Naive thymus-derived CD8-positive, alpha-beta T cell (primary cell): ENCODE results near the gene PKNOX2. TPM values are rescaled to one million over a fixed set of nuclear protein-coding genes. Genes with fewer than 3 reads are reported as not detected.
A peak's percentile ranks its signal among the peaks of the same experiment; 100 is the strongest.

Experiments
- ATAC-seq, 2 donors: fragments of 150-1000 bp; cut with Tn5 transposase in 1 of 2; sonication (Bioruptor Pico), chemical (Tn5 transposase) in 1 of 2; 1 replicate in 1 of 2; 2 replicates in 1 of 2; pipeline ENCODE4 v1.10.0; 2021; ENCODE audit warnings: mild to moderate bottlenecking in 2 of 2, moderate library complexity in 2 of 2
- POLR2A ChIA-PET: fragments of 350-600 bp; sonication (Branson Sonifier 250); formaldehyde crosslinking; loops from one replicate; lab custom pipeline; 2021; ENCODE audit warnings: antibody characterized with exemption; lab: Charles Lee
- DNase-seq, 10 donors: peaks; one replicate each; pipeline versions ENCODE4 v3.0.0 to v3.0.0-alpha.2; 2020 to 2022
- H3K27ac Mint-ChIP-seq, 10 donors: one replicate each; pipeline ENCODE4 v1.8.0; 2020 to 2022; ENCODE audit warnings: mild to moderate bottlenecking in 10 of 10, mixed read lengths in 10 of 10, moderate library complexity in 4 of 10, inconsistent platforms in 1 of 10
- H3K27me3 Mint-ChIP-seq, 5 donors: one replicate each; pipeline ENCODE4 v1.8.0; 2021 to 2022; ENCODE audit warnings: mixed read lengths in 5 of 5
- H3K36me3 Mint-ChIP-seq, 3 donors: one replicate each; pipeline ENCODE4 v1.8.0; 2020 to 2022; ENCODE audit warnings: mixed read lengths in 3 of 3, mild to moderate bottlenecking in 2 of 3, inconsistent platforms in 1 of 3
- H3K4me1 Mint-ChIP-seq, 4 donors: one replicate each; pipeline ENCODE4 v1.8.0; 2021 to 2022; ENCODE audit warnings: mixed read lengths in 4 of 4
- H3K4me3 Mint-ChIP-seq, 10 donors: one replicate each; pipeline ENCODE4 v1.8.0; 2020 to 2022; ENCODE audit warnings: mild to moderate bottlenecking in 10 of 10, mixed read lengths in 10 of 10, moderate library complexity in 6 of 10, inconsistent platforms in 1 of 10
- H3K9me3 Mint-ChIP-seq, 9 donors: one replicate each; pipeline ENCODE4 v1.8.0; 2020 to 2022; ENCODE audit warnings: mixed read lengths in 9 of 9, mild to moderate bottlenecking in 3 of 9, inconsistent platforms in 1 of 9, moderate library complexity in 1 of 9
- polyA plus RNA-seq, 3 donors: library from polyadenylated mRNA; unstranded; fragments of 300-500 nt; fragmentation: Illumina TruSeq; gene quantifications; one replicate each; pipeline ENCODE4 v1.2.3, GENCODE V29; 2021
- total RNA-seq, 8 experiments: library from RNA in 2 of 8; stranded (reverse) in 2 of 8; gene quantifications; one replicate each; pipeline ENCODE4 v1.2.3 and lab custom pipeline; 2021 to 2026

The PKNOX2 gene
- total and polyA plus RNA-seq, 5 experiments from 2014 or later, result not detected

DNA sequence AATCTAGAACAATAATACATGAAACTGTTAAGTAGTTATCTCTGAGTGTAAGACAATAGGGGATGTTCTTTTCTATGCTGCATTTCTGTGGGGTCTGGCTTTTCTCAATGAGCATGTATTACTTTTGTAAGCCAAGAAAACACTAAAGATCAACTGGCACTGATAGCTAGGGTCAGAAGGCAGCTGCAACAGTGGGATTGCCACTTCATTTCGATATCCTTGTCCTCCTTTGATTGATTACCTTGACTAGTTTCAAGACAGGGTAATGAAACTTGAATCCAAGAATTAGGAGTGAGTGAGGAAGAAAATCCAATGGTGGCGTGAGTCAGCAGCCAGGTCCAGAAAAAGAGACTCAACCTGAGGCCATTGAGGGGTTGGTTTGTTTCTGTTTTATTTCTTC is 285.0 kb downstream of the PKNOX2 start:
- no peak overlapping the region for H3K27ac Mint-ChIP-seq
- H3K36me3 Mint-ChIP-seq, result no peaks in the 10 kb centered on the region
- peaks cover 0 to 17% (median 7%) of the 10 kb centered on the region in 4 donors for H3K4me1 Mint-ChIP-seq
- DNase-seq, result no peak
- H3K27me3 Mint-ChIP-seq, result peaks cover 0 to 15% (median 3%) of the 10 kb centered on the region in 5 donors
- POLR2A ChIA-PET, result no interaction called here
- no peak for ATAC-seq
- no peaks in the 10 kb centered on the region for H3K9me3 Mint-ChIP-seq
- H3K4me3 Mint-ChIP-seq, result no peak overlapping the region

DNA sequence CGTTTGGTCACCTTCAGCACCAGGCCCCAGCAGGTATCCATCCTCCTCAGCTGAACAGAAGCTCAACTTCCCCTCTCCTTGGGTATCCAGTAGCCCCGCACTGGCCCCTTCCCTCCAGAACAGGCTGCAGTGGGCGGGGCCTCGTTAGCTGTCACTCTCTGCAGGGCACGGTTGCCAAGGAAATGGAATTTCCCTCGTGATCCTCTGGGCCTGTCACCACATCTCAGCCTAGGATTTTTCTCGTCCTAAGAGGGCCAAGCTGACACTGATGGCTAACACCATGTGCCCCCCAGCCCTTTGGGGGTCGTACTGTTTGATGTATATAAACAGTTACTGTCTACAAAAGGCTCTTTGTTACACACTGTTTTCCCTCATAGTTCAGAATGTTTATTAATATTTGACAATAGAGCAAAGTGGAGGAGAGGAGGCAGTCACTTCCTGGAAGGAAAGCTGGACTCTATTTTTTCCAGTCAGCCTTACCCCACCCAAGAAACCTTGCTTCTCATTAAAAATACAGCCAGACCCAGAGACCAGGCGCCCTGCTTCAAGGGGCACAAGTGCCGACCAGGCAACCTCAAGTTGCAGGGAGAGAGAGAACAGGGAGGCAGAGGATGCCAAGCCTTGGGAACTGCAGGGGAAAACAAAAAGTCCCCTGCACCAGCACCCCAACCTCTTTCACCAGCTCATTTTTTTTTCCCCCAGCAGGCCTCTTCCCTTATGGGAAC is 287.0 kb downstream of the PKNOX2 start:
- Mint-ChIP-seq H3K4me1 (peaks cover 0 to 17% (median 7%) of the 10 kb centered on the region in 4 donors), H3K36me3 (no peaks in the 10 kb centered on the region), H3K27ac (peak overlapping the region in 3 of 10 donors; percentile 11 to 40 (median 18)), H3K4me3 (no peak overlapping the region), H3K9me3 (no peaks in the 10 kb centered on the region), H3K27me3 (peaks cover 0 to 6% (median 0%) of the 10 kb centered on the region in 5 donors)
- POLR2A ChIA-PET, result no interaction called here
- no peak for DNase-seq
- ATAC-seq, result no peak

DNA sequence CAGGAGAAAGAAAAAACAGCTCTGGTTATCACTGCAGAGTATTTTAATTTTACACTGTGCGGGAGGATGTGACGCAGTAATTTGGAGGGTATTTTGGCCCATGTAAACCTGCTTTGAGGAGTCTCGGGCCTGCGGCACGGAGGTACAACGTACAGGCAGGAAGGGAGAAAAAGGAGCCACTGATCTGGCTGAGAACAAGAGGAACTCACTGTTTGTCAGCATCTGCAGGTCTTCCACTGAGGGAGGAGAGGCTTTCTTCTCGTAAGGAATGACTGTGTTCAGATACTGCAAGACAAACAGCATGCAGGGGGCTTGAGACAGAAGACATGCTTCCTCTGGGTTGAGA is 287.5 kb downstream of the PKNOX2 start:
- Mint-ChIP-seq H3K27ac (peak overlapping the region in 1 of 10 donors; percentile 46), H3K27me3 (peaks cover 0 to 6% (median 0%) of the 10 kb centered on the region in 5 donors), H3K9me3 (no peaks in the 10 kb centered on the region), H3K36me3 (no peaks in the 10 kb centered on the region), H3K4me3 (no peak overlapping the region), H3K4me1 (peaks cover 0 to 17% (median 7%) of the 10 kb centered on the region in 4 donors)
- ATAC-seq (no peak), DNase-seq (no peak)
- POLR2A ChIA-PET, result no interaction called here

DNA sequence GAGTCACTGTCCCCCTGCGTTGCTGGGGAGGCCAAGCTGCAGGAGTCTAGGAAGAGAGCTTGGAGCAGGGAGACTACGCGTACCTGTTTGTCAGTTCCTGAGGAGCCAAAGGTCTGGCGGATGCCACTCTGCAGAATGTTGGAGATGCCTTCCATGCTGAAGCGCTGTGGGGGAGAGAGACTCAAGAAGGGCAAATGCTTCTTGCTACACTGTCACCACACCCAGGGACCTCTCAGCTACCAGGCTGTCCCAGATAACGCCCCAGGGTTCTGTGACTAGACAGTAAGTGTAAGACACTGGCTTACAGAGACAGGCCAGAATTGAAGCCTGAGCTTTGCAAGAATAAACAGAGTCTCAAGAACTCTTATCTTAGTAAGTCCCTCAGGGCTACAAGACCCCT is 289.5 kb downstream of the PKNOX2 start:
- Mint-ChIP-seq H3K4me3 (no peak overlapping the region), H3K36me3 (no peaks in the 10 kb centered on the region), H3K9me3 (no peaks in the 10 kb centered on the region), H3K4me1 (peaks cover 0 to 17% (median 7%) of the 10 kb centered on the region in 4 donors), H3K27me3 (peaks cover 0 to 6% (median 0%) of the 10 kb centered on the region in 5 donors), H3K27ac (peak overlapping the region in 1 of 10 donors; percentile 87)
- POLR2A ChIA-PET, result interaction anchor here (0.6 to 0.8 kb wide), 2 partner anchors 10 to 116 kb away, joined by 3 to 6 read pairs; no protein-coding TSS in a partner anchor
- no peak for ATAC-seq
- no peak for DNase-seq

DNA sequence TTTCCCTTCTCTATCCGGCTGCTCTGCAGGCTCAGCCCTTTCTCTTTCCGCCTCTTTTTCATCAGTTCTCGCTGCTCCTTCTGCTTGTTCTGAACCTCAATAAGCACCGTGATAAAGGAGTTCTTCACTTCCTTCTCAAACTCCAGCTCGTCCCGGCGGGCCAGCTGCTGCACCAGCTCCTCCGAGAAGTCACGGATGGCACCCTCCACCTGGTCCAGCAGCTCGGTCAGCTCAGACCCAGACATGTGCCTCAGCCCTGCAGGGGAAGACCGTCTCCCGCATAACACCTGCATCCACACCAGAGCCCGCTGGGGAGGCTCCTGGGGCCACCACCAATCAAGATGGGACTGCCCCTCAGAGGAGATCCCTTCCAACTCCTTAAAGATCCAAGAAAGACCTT is 291.3 kb downstream of the PKNOX2 start:
- ATAC-seq (no peak), DNase-seq (no peak)
- no peaks in the 10 kb centered on the region for H3K36me3 Mint-ChIP-seq
- H3K4me1 Mint-ChIP-seq, result peaks cover 0 to 17% (median 7%) of the 10 kb centered on the region in 4 donors
- H3K4me3 Mint-ChIP-seq, result no peak overlapping the region
- H3K27me3 Mint-ChIP-seq, result peaks cover 0 to 6% (median 0%) of the 10 kb centered on the region in 5 donors
- H3K27ac Mint-ChIP-seq, result peak overlapping the region in 2 of 10 donors; percentile 77 to 81
- POLR2A ChIA-PET, result no interaction called here
- no peaks in the 10 kb centered on the region for H3K9me3 Mint-ChIP-seq

DNA sequence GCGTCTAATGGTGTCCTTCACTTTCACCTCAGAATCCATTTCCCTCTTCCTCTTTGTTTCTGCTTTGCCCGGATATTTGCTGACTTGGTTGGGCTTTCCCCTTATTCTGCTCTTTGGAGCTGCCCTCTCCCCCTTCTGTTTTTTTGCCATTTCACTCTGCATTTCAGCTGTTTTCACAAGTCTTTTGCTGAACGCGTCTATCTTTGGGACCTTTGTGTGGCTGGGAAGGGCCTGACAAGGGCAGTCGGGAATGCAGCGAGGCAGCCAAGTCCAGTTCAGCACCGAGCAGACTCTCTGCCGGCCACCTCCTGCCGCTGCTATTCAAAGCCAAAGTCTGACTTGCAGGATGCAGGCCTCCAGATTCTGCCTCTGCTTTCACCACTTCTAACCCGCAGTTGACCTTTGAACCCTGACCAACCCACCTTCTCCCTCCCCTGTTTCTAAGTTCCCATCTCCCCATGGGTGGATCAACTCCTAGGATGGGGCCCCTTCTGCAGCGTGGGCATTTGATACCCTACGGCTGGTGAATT is 293.3 kb downstream of the PKNOX2 start:
- Mint-ChIP-seq H3K27me3 (peaks cover 0 to 6% (median 0%) of the 10 kb centered on the region in 5 donors), H3K4me3 (no peak overlapping the region), H3K9me3 (no peaks in the 10 kb centered on the region), H3K4me1 (peaks cover 0 to 3% (median 0%) of the 10 kb centered on the region in 4 donors), H3K27ac (no peak overlapping the region), H3K36me3 (no peaks in the 10 kb centered on the region)
- DNase-seq (no peak), ATAC-seq (no peak)
- POLR2A ChIA-PET, result no interaction called here

DNA sequence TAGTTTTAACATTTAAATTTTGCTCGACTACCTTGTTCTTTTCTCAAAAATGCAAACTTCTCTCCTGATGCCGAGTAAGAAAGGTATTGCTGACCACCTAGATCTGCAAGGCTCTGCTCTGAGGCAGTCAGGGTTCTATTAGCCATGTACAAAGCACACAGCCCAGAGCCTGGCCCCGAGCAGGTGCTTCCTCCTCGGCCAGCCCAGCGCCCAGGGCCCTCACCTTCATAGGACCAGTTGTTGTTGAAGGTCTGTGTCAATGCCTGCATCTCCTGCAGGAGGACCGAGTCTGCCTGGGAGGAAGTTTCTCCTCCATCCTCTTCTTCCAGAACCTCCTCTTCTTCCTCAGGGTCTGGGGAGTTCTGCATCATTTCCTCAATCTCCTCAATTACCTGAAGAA is 295.7 kb downstream of the PKNOX2 start:
- Mint-ChIP-seq H3K4me3 (no peak overlapping the region), H3K9me3 (no peaks in the 10 kb centered on the region), H3K27ac (no peak overlapping the region), H3K27me3 (peaks cover 3 to 26% (median 5%) of the 10 kb centered on the region in 5 donors), H3K4me1 (no peaks in the 10 kb centered on the region), H3K36me3 (no peaks in the 10 kb centered on the region)
- POLR2A ChIA-PET, result no interaction called here
- DNase-seq (no peak), ATAC-seq (no peak)

DNA sequence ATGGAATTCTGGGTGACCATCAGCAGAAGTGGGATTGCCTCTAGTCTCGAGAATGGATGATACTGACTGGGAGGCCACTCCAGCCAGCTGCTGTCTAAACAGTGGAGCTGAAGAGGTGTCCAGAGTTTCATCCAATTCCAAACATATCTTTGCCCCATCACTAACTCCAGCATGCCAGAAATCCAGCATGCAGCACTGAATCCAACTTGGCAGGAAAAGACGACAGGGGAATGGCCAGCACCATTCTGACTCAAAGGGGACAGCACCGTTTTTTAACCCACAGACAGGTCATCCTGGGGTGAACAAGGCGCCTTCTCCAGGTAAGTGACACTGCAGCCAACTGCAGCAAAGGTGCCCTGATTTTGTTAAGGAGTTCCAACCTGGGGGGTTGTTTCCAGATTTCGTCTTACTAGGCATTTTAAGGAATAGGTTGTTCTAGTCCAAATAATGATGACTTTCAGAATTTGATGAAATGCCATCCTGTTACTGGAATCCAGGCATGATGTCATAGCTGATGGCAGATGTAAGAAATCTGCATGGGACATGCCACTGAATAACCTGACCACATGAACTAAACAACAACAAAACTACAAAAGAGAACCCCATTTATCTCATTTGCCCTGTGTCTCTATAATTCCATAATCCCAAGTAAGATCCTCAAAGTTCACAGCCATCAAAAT is 299.2 kb downstream of the PKNOX2 start:
- no peak overlapping the region for H3K4me3 Mint-ChIP-seq
- no peak for ATAC-seq
- DNase-seq, result no peak
- H3K27ac Mint-ChIP-seq, result peak overlapping the region in 2 of 10 donors; percentile 15 to 77
- no peaks in the 10 kb centered on the region for H3K36me3 Mint-ChIP-seq
- peaks cover 4 to 20% (median 8%) of the 10 kb centered on the region in 5 donors for H3K27me3 Mint-ChIP-seq
- H3K4me1 Mint-ChIP-seq, result no peaks in the 10 kb centered on the region
- POLR2A ChIA-PET, result interaction anchor here (0.7 kb wide), 1 partner anchor 10 kb away, joined by 6 read pairs; no protein-coding TSS in a partner anchor
- no peaks in the 10 kb centered on the region for H3K9me3 Mint-ChIP-seq

DNA sequence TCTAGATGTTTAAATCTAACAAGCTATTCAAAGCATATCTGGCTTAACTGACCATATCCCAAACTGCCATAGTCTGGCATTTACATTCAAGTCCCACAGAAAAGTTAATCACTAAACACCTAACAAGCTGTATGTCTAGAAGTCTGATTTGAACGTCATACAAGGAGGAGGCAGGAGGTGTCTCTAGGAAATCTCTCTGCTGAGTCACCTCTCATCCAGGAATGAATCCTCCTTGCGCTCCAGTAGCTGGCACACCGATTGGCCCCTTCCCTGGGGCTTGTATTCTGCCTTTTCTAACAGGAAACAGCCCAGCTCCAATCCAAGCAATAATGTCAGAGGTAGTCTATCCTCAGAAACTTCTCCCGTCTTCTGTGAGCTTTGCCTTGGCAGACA is 299.7 kb downstream of the PKNOX2 start:
- no peaks in the 10 kb centered on the region for H3K36me3 Mint-ChIP-seq
- H3K27ac Mint-ChIP-seq, result no peak overlapping the region
- H3K27me3 Mint-ChIP-seq, result peaks cover 4 to 20% (median 8%) of the 10 kb centered on the region in 5 donors
- ATAC-seq (no peak), DNase-seq (no peak)
- POLR2A ChIA-PET, result interaction anchor here (0.7 kb wide), 1 partner anchor 11 kb away, joined by 6 read pairs; no protein-coding TSS in a partner anchor
- no peaks in the 10 kb centered on the region for H3K4me1 Mint-ChIP-seq
- no peaks in the 10 kb centered on the region for H3K9me3 Mint-ChIP-seq
- H3K4me3 Mint-ChIP-seq, result no peak overlapping the region

DNA sequence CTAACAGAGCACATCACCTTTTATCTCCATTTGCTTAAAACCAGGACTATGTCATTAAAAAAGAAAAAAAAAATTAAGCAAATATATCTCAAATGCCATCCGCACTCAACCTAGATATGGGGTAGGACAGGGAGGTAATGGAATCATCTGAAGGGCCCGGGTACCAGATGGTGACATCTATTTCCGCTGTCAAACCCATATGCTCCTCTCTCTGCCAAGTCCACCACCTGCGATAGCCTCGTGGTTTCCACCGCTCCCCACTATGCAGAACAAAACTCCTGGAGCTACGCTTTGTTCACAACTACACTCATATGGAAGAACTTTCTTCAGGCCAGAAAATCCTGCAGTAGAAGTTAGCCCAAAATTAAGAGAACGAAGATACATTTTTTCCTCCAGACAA is 300.1 kb downstream of the PKNOX2 start:
- H3K36me3 Mint-ChIP-seq, result no peaks in the 10 kb centered on the region
- no peak for ATAC-seq

DNA sequence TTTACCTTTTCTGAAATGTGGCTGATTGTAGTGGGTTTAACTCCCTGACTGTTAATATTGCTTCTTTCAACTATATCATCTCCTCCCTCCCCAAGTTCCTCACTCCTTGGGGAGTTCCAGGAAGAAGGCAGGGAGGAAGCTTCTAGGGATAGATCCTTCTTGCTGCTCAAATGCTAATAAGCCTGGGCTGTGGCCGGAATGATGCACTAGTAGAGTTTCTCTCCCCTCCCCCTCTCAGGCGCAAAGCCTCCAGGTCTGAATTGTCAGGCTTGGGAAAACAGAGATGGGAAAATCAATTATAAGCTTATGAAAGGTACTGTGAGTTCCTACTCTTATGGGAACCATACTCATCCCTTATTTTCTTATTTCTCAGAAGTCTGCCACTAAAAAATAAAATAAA is 300.7 kb downstream of the PKNOX2 start:
- Mint-ChIP-seq H3K9me3 (no peaks in the 10 kb centered on the region), H3K27me3 (peaks cover 4 to 20% (median 8%) of the 10 kb centered on the region in 5 donors), H3K4me1 (no peaks in the 10 kb centered on the region), H3K27ac (no peak overlapping the region), H3K36me3 (no peaks in the 10 kb centered on the region), H3K4me3 (no peak overlapping the region)
- POLR2A ChIA-PET, result no interaction called here
- ATAC-seq, result no peak
- no peak for DNase-seq

More for the DNA sequence above, 300.1 kb downstream of the PKNOX2 start:
- Mint-ChIP-seq H3K9me3 (no peaks in the 10 kb centered on the region), H3K27ac (no peak overlapping the region), H3K4me1 (no peaks in the 10 kb centered on the region), H3K4me3 (no peak overlapping the region), H3K27me3 (peaks cover 4 to 20% (median 8%) of the 10 kb centered on the region in 5 donors)
- POLR2A ChIA-PET, result interaction anchor here (0.7 kb wide), 1 partner anchor 11 kb away, joined by 6 read pairs; no protein-coding TSS in a partner anchor
- no peak for DNase-seq

DNA sequence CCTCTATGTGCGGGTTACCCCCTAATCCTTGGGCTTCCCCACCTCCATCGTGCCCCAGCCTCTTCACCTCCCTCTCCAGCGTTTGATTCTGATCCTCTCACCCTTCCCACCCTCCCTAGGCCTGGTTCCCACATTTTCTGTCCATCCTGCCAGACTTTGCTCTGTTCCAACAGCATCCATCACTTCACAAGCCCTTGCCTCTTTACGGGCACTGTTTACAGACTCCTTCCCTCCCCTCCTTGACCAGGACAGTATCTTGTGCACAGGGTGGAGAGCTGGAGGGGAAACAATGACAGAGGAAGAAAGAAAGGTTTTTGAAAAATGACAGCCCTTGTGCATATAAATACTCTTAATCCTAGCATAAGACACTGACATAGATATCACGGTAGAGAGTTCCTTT is 301.1 kb downstream of the PKNOX2 start:
- H3K4me3 Mint-ChIP-seq, result no peak overlapping the region
- no peaks in the 10 kb centered on the region for H3K36me3 Mint-ChIP-seq
- H3K4me1 Mint-ChIP-seq, result no peaks in the 10 kb centered on the region
- POLR2A ChIA-PET, result no interaction called here
- no peak for ATAC-seq
- DNase-seq, result no peak
- no peak overlapping the region for H3K27ac Mint-ChIP-seq
- H3K27me3 Mint-ChIP-seq, result peaks cover 4 to 20% (median 8%) of the 10 kb centered on the region in 5 donors
- no peaks in the 10 kb centered on the region for H3K9me3 Mint-ChIP-seq

DNA sequence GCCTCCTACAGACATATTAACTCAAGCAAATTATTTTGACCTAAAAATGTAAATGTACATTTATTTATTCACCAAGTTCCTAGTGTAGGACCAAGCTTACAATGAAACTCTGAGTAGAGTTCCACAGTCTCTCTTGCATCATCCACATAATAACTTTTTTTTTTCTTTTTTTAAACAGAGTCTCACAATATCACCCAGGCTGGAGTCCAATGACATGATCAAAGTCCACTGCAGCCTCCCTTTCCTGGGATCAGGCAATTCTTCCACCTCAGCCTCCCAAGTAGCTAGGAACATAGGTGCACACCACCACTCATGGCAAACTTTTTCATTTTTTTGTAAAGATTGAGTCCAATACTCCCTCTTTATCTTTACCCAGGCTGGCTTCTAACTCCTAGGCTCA is 303.5 kb downstream of the PKNOX2 start:
- ATAC-seq (no peak), DNase-seq (no peak)
- Mint-ChIP-seq H3K9me3 (no peaks in the 10 kb centered on the region), H3K36me3 (peaks cover 0 to 1% (median 0%) of the 10 kb centered on the region in 3 donors), H3K4me1 (no peaks in the 10 kb centered on the region), H3K4me3 (no peak overlapping the region), H3K27ac (no peak overlapping the region), H3K27me3 (peaks cover 4 to 20% (median 9%) of the 10 kb centered on the region in 5 donors)
- POLR2A ChIA-PET, result no interaction called here
